ENCODE results near the gene CACNB1. TPM values are rescaled to one million over a fixed set of nuclear protein-coding genes. Genes with fewer than 3 reads are reported as not detected.

Gene CACNB1
- total RNA-seq, 1 experiment from 2014 or later, result 20.0 TPM

GRCh38 chr17:39193346-39193745 is 4.1 kb downstream of the CACNB1 start:
- H3K4me1 ChIP-seq (ENCODE audit: insufficient read depth, low read length), result peaks cover 4% of the 10 kb centered on the region; the same call in 1 of the 2 replicates
- Mint-ChIP-seq H3K4me1 (peaks cover 20 to 33% of the 10 kb centered on the region in 2 experiments), H3K9me3 (no peaks in the 10 kb centered on the region), H3K4me3 (no peak overlapping the region), H3K27ac (no peak overlapping the region), H3K27me3 (ENCODE audit: low read depth) (no peaks in the 10 kb centered on the region), H3K36me3 (ENCODE audit: insufficient read depth in 1 of 3, low read depth in 3 of 3) (peaks cover 13 to 34% (median 32%) of the 10 kb centered on the region in 3 experiments; a peak in 6 of 7 replicates)
- no peak overlapping the region for H3T11ph ChIP-seq (ENCODE audit: low read length)
- H3K27me3 ChIP-seq (ENCODE audit: insufficient read depth, low read length), result peaks cover 4% of the 10 kb centered on the region; the same call in 1 of the 2 replicates
- no peaks in the 10 kb centered on the region for H3K9me3 ChIP-seq (ENCODE audit: control insufficient read depth, low read depth, low read length)
- no peak overlapping the region for H3K9ac ChIP-seq (ENCODE audit: extremely low read depth, insufficient read length, low read length)
- H3K23ac ChIP-seq (ENCODE audit: insufficient read length, low read depth, low read length), result no peak overlapping the region
- H3K4ac ChIP-seq (ENCODE audit: low read depth, low read length), result no peak overlapping the region
- no peak overlapping the region for H2AFZ ChIP-seq (ENCODE audit: low read length)
- no peak overlapping the region for H2BK120ac ChIP-seq (ENCODE audit: low read depth, low read length, poor library complexity, severe bottlenecking)
- peaks cover 7% of the 10 kb centered on the region for H3K23me2 ChIP-seq (ENCODE audit: insufficient read length, low read depth, low read length, poor library complexity, severe bottlenecking)
- H4K20me1 ChIP-seq (ENCODE audit: control insufficient read depth, insufficient read depth, insufficient read length), result peaks cover 4% of the 10 kb centered on the region
- H2AK5ac ChIP-seq (ENCODE audit: insufficient read length, low read length), result no peak overlapping the region
- no peak overlapping the region for H2BK20ac ChIP-seq (ENCODE audit: low read depth, low read length, poor library complexity, severe bottlenecking)
- no peak overlapping the region for H3K4me2 ChIP-seq (ENCODE audit: insufficient read depth, insufficient read length, low read length)
- H3K14ac ChIP-seq (ENCODE audit: insufficient read depth, low read length), result no peak overlapping the region
- H3K79me2 ChIP-seq (ENCODE audit: insufficient read depth, low read length), result peaks cover 6% of the 10 kb centered on the region; the same call in 1 of the 2 replicates
- no peak overlapping the region for H3K27ac ChIP-seq (ENCODE audit: insufficient read length, low read depth, low read length)
- DNase-seq, result no peak
- no peak overlapping the region for H4K91ac ChIP-seq (ENCODE audit: insufficient read length, low read depth, low read length)
- H3K79me1 ChIP-seq (ENCODE audit: insufficient read depth, low read depth, low read length, poor library complexity, severe bottlenecking), result peaks cover 4% of the 10 kb centered on the region
- no peak overlapping the region for H2BK5ac ChIP-seq (ENCODE audit: insufficient read length, low read length)
- H3K18ac ChIP-seq (ENCODE audit: insufficient read length, low read depth, low read length), result no peak overlapping the region
- no peak overlapping the region for H4K8ac ChIP-seq (replicated peaks; ENCODE audit: insufficient read length, low read depth, low read length)
- H2BK12ac ChIP-seq (ENCODE audit: insufficient read length, low read depth, low read length), result no peak overlapping the region
- no peak for TF ChIP-seq CTCF (conservative IDR thresholded peaks at IDR 0.05)
- WGBS (ENCODE audit: extremely low coverage, insufficient read length, low lambda C conversion rate), result no CpG with 5 or more reads among the region's 10 CpGs
- no peak overlapping the region for H2BK15ac ChIP-seq (ENCODE audit: low read depth, low read length)
- H4K5ac ChIP-seq (ENCODE audit: insufficient read length, low read depth, low read length), result no peak overlapping the region
- no peak overlapping the region for H3K56ac ChIP-seq (ENCODE audit: insufficient read length, low read depth, low read length)

All from H9 (cell line).